K562 (cell line): Measurements from ENCODE around the gene MAP1S. TPM values are rescaled to one million over a fixed set of nuclear protein-coding genes. Genes with fewer than 3 reads are reported as not detected.

Experiments
- CHD7 ChIP-seq: fragments of 200-600 bp; sonication (generic); IDR thresholded peaks from one replicate; pipeline ENCODE4 v1.6.1; 2012; ENCODE audit warnings: mild to moderate bottlenecking, low read depth, low read length, inconsistent platforms
- E2F8 ChIP-seq: fragments of 450-650 bp; IDR thresholded peaks from 2 replicates; pipeline ENCODE4 v1.7.1; 2018; ENCODE audit warnings: mild to moderate bottlenecking, low read depth; ENCODE audit not compliant: partially characterized antibody
- ESRRB ChIP-seq: fragments of 250-450 bp; sonication (Bioruptor Pico); IDR thresholded peaks from 2 replicates; pipeline ENCODE4 v1.5.0; 2020; ENCODE audit warnings: mild to moderate bottlenecking, moderate library complexity, borderline replicate concordance
- NONO ChIP-seq, 2 experiments: fragments of 200-400 bp in 1 of 2; fragments of 450-650 bp in 1 of 2; formaldehyde crosslinking in 1 of 2; IDR thresholded peaks; 2 replicates each; pipeline ENCODE4 v1.6.1; 2017; ENCODE audit warnings: low read depth in 2 of 2, mild to moderate bottlenecking in 2 of 2, moderate library complexity in 2 of 2, low read length in 1 of 2
- SRF ChIP-seq, 2 experiments: fragments of 250-450, 450-650 bp in 1 of 2; sonication (Bioruptor Pico) in 1 of 2; sonication (generic) in 1 of 2; formaldehyde crosslinking; IDR thresholded peaks; 2 replicates each; pipeline versions ENCODE4 v1.5.0 to v1.5.1; 2020 to 2022; ENCODE audit warnings: mild to moderate bottlenecking in 1 of 2, missing genetic modification reagents in 1 of 2
- TAF9B ChIP-seq: fragments of 450-650 bp; IDR thresholded peaks from 2 replicates; pipeline ENCODE4 v1.6.1; 2018; ENCODE audit warnings: mild to moderate bottlenecking; ENCODE audit not compliant: partially characterized antibody
- VEZF1 ChIP-seq: fragments of 200-800 bp; sonication (Bioruptor generic); IDR thresholded peaks from 2 replicates; pipeline ENCODE4 v1.6.1; 2017; ENCODE audit warnings: missing genetic modification characterization, missing compliant biosample characterization
- polyA plus RNA-seq, 8 experiments: library from polyadenylated mRNA; depleted of rRNA in 4 of 8; stranded (reverse) in 5 of 8; unstranded in 3 of 8; fragments of >200 nt; fragmentation: Nextera tagmentation in 2 of 8; fragmentation: Illumina TruSeq in 1 of 8; extraction: Ambion mirVana in 2 of 8; extraction: Trizol in 1 of 8; gene quantifications; 2 replicates each; pipeline versions ENCODE4 v1.2.1 to v1.2.3, GENCODE V29; 2011 to 2014; ENCODE audit warnings: inconsistent platforms in 1 of 8, missing spikeins in 1 of 8
- total RNA-seq, 7 experiments: library from RNA; depleted of rRNA in 6 of 7; stranded (reverse); fragments of >200 nt in 6 of 7; fragmentation: Illumina TruSeq in 2 of 7; extraction: Trizol in 2 of 7; gene quantifications; 2 replicates each; pipeline versions ENCODE4 v1.2.1 to v1.2.3, GENCODE V29; 2011 to 2021; ENCODE audit warnings: low replicate concordance in 1 of 7
- TF ChIP-seq, protein P1 (sequence below): fragments of 450-650 bp; formaldehyde crosslinking; conservative IDR thresholded peaks from 2 replicates; pipeline ENCODE4 v1.4.0; 2022; ENCODE audit warnings: mild to moderate bottlenecking, missing genetic modification characterization

The MAP1S gene
- total and polyA plus RNA-seq, 9 of the 15 experiments (the other 6 are each of a cell fraction or from before 2014, with no cell fraction given), result 2.0 to 81.0 (median 9.5) TPM

- TF ChIP-seq CHD7 (no peak), TAF9B (no peak), NONO (IDR thresholded peaks at IDR 0.05; ENCODE audit: low read depth in 2 of 2, low read length in 1 of 2) (peak in 1 of 2 experiments; percentile 29; a peak in 1 of 4 replicates), ESRRB (CRISPR knock-in tag) (no peak), SRF (CRISPR knock-in tag; IDR thresholded peaks at IDR 0.05) (0 out of 4 replicates have a peak, but pooled peaks of 1 of the 2 experiments have one; percentile 13), E2F8 (no peak), VEZF1 (CRISPR knock-in tag) (peak; percentile 63)
- TF ChIP-seq, protein P1, sequence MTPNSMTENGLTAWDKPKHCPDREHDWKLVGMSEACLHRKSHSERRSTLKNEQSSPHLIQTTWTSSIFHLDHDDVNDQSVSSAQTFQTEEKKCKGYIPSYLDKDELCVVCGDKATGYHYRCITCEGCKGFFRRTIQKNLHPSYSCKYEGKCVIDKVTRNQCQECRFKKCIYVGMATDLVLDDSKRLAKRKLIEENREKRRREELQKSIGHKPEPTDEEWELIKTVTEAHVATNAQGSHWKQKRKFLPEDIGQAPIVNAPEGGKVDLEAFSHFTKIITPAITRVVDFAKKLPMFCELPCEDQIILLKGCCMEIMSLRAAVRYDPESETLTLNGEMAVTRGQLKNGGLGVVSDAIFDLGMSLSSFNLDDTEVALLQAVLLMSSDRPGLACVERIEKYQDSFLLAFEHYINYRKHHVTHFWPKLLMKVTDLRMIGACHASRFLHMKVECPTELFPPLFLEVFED (CRISPR knock-in tag), result no peak
Measured at GRCh38 chr19:17718947-17719711, at the start of gene MAP1S (continued).
